ENCODE data around the gene CXCL16.

Gene CXCL16

GRCh38 chr17:4748686-4749085, 9.0 kb upstream of the CXCL16 start:
- DNase-seq, result no peak

- no peak for DNase-seq
Measured at GRCh38 chr17:4747847-4748246, 8.1 kb upstream of the CXCL16 start.

GRCh38 chr17:4744999-4745969, 5.6 kb upstream of the CXCL16 start:
- DNase-seq, result no peak

GRCh38 chr17:4743898-4744297, 4.2 kb upstream of the CXCL16 start:
- no peak for DNase-seq

- no peak for DNase-seq
Measured at GRCh38 chr17:4743216-4743615, 3.5 kb upstream of the CXCL16 start.

GRCh38 chr17:4742629-4743028, 2.9 kb upstream of the CXCL16 start:
- no peak for DNase-seq

- no peak for DNase-seq
Measured at GRCh38 chr17:4742133-4742532, 2.4 kb upstream of the CXCL16 start.

- no peak for DNase-seq
Measured at GRCh38 chr17:4741544-4741943, 1.8 kb upstream of the CXCL16 start.

GRCh38 chr17:4740584-4740983, 856 bp upstream of the CXCL16 start:
- no peak for DNase-seq

- DNase-seq, result no peak
Measured at GRCh38 chr17:4740025-4740351, 260 bp upstream of the CXCL16 start.

- no peak for DNase-seq
Measured at GRCh38 chr17:4738136-4739121, 1.3 kb downstream of the CXCL16 start.

GRCh38 chr17:4735876-4736651, 3.7 kb downstream of the CXCL16 start:
- DNase-seq, result no peak

- no peak for DNase-seq
Measured at GRCh38 chr17:4734857-4735475, 4.8 kb downstream of the CXCL16 start.

GRCh38 chr17:4733073-4733531, 6.6 kb downstream of the CXCL16 start:
- DNase-seq, result no peak

GRCh38 chr17:4728124-4728523, 11.6 kb downstream of the CXCL16 start:
- DNase-seq, result no peak

- no peak for DNase-seq
Measured at GRCh38 chr17:4725646-4726310, 13.9 kb downstream of the CXCL16 start.

- no peak for DNase-seq
Measured at GRCh38 chr17:4724650-4725049, 15.1 kb downstream of the CXCL16 start.

GRCh38 chr17:4722678-4723240, 17.0 kb downstream of the CXCL16 start:
- no peak for DNase-seq

- no peak for DNase-seq
Measured at GRCh38 chr17:4721203-4722135, 18.3 kb downstream of the CXCL16 start.

- DNase-seq, result no peak
Measured at GRCh38 chr17:4720787-4721186, 18.9 kb downstream of the CXCL16 start.
